H1 (cell line): ENCODE results near the gene PLCH2.

Experiments
- HDAC2 ChIP-seq, 2 experiments: fragments of 300-600 bp in 1 of 2; sonication (generic) in 1 of 2; IDR thresholded peaks; 2 replicates each; pipeline ENCODE4 v1.6.1; 2011 to 2012; ENCODE audit warnings: low read depth in 2 of 2, low read length in 2 of 2, mild to moderate bottlenecking in 2 of 2, moderate library complexity in 2 of 2, borderline replicate concordance in 1 of 2, inconsistent platforms in 1 of 2
- JUN ChIP-seq: IDR thresholded peaks from 2 replicates; pipeline ENCODE4 v1.6.1; 2011; ENCODE audit warnings: low read depth, mild to moderate bottlenecking, improper control_type of control experiment, low read length
- POLR2A ChIP-seq, 2 experiments: IDR thresholded peaks; 1 replicate in 1 of 2; 2 replicates in 1 of 2; pipeline ENCODE4 v1.6.1; 2011; ENCODE audit warnings: low read depth in 2 of 2, low read length in 2 of 2, mild to moderate bottlenecking in 2 of 2; ENCODE audit errors: control extremely low read depth in 1 of 2
- POLR2AphosphoS5 ChIP-seq: IDR thresholded peaks from 2 replicates; pipeline ENCODE4 v1.6.1; 2011; ENCODE audit warnings: low read depth, low read length
- TF ChIP-seq, protein P1 (sequence below), 3 experiments: IDR thresholded peaks; 1 replicate in 2 of 3; 2 replicates in 1 of 3; pipeline versions ENCODE4 v1.5.1 to v1.6.1; 2011; ENCODE audit warnings: low read length in 3 of 3, mild to moderate bottlenecking in 3 of 3, inconsistent platforms in 2 of 3, low read depth in 1 of 3, moderate library complexity in 1 of 3; ENCODE audit not compliant: insufficient read depth in 1 of 3; ENCODE audit errors: control extremely low read depth in 1 of 3

GRCh38 chr1:2553871-2554620 is 78.0 kb downstream of the PLCH2 start:
- TF ChIP-seq, protein P1, sequence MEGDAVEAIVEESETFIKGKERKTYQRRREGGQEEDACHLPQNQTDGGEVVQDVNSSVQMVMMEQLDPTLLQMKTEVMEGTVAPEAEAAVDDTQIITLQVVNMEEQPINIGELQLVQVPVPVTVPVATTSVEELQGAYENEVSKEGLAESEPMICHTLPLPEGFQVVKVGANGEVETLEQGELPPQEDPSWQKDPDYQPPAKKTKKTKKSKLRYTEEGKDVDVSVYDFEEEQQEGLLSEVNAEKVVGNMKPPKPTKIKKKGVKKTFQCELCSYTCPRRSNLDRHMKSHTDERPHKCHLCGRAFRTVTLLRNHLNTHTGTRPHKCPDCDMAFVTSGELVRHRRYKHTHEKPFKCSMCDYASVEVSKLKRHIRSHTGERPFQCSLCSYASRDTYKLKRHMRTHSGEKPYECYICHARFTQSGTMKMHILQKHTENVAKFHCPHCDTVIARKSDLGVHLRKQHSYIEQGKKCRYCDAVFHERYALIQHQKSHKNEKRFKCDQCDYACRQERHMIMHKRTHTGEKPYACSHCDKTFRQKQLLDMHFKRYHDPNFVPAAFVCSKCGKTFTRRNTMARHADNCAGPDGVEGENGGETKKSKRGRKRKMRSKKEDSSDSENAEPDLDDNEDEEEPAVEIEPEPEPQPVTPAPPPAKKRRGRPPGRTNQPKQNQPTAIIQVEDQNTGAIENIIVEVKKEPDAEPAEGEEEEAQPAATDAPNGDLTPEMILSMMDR (IDR thresholded peaks at IDR 0.05; ENCODE audit: control extremely low read depth in 1 of 3, insufficient read depth in 1 of 3, low read depth in 1 of 3, low read length in 3 of 3), result no peak
- TF ChIP-seq HDAC2 (IDR thresholded peaks at IDR 0.05; ENCODE audit: borderline replicate concordance in 1 of 2, low read depth in 2 of 2, low read length in 2 of 2) (no peak), JUN (no peak), POLR2A (IDR thresholded peaks at IDR 0.05; ENCODE audit: control extremely low read depth in 1 of 2, low read depth in 2 of 2, low read length in 2 of 2) (no peak), POLR2AphosphoS5 (no peak)
